GM18526 (cell line): Measurements from ENCODE around the gene C1QTNF12.

Source experiments
- POLR2A ChIP-seq: IDR thresholded peaks from 3 replicates; pipeline ENCODE4 v1.6.1; 2011; ENCODE audit not compliant: insufficient read length; ENCODE audit errors: extremely low read depth

Gene C1QTNF12

DNA sequence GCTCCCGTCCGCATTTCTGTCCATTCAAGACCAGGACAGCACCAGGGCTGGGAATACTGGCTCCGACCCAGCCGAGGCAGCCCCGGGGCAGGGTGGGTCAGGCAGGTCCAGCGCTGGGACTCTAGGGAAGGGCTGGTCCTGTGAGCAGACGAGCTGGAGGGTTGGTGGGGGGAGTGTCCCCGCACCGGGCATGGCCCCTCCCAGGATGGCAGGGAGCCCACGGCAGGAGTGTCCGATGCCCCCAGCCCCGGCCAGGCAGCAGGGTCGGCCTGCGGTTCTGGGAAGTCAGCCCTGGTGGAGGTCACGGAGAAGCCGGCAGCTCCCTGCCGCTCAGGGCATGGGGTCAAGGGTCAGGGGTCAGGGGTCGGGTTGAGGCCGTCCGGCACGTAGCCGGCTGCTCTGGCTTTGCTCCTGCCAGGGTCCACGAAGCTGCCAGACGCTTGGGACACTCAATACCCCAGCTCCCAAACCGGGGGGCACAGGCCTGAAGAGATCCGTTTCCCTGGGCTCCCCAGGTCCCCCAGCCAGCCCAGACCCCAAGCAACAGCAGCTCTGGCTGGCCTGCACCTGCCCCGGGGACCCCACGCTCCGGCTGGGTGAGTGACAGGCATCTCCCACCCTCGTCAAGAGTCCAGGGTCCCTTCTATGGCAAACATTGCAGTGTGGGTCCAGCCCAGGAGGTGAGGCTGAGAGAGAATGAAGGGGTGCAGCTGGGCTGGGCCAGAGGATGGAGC lies 6.7 kb downstream of the C1QTNF12 start:
- no peak for TF ChIP-seq POLR2A

DNA sequence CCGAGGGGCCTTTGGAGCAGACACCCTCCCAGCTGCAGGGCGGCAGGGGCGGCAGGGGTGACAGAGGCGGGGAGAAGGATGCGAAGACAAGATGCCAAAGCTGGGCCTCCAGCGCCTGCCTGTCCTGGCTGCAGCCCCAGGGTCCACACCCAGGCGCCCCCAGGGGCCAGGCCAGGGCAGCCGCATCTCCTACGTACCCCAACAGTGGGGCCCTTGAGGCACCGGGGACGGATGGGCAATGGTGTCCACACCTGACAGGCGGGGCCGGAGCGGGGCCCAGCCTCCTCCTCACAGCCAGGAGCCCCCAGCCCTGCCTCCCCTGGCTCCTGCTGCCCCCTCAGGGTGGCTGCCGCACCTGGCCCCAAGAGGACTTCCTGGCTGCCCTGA lies 7.3 kb downstream of the C1QTNF12 start:
- TF ChIP-seq POLR2A: no peak

DNA sequence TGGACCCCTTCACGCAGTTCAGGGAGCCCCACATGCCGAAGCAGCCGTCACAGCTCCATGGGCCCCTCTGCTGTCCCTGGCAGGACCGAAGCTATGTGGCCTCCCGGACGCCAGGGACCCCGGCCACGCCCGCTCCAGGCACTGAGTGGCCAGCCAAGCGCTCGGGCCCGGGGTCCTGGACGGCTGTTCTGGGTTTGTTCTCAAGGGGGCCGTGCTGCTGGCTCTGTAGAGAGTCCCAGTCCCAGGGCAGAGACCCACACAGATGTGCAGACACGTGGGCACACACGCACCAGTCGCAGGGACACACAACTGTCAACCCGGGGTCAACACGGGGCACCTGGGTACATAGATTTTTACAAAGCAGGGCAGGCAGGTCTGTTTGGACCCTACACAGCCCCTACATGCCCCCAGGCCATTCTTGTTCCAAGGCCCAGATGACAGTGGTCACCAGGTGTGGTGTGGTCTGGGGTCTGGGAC lies 7.8 kb downstream of the C1QTNF12 start:
- TF ChIP-seq POLR2A: no peak

DNA sequence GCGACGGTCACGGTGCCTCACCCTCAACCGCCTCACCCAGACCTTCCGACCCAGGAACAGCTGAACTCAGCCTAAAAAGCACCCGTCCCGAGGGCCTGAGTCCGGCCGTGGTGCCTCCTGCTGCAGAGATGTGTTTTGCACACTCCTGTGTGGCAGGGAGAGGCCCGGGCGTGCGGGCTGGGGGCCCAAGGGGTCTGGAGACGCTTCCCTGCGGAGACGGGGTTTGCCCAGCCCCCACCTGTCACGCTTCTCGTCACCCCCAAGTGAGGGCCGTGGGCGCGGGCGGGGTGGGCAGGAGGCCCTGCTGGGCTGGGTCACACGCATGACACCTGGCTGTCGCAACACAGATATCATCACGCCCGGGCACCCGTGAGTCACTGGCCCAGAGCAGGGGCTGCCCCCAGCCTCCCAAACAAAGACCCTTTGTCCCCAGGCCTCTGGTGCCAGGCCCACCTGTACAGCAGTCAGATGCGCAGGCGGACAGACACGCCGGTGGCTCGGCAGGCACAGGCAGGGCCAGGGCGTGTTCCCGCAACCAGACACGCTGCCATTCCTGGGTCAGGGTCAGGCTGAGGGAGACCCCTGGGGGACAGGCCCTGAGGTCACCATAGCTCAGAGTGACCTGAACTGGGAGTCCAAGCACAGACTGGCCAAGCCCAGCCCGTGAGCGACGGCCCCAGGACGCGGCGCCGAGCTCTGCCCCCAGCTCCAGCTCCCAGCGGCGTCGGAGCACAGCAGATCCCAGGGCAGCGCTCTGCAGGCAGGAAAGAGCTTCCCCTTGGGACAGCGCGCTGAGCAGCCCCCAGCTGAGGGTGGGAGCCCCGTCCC lies 8.4 kb downstream of the C1QTNF12 start:
- no peak for TF ChIP-seq POLR2A

DNA sequence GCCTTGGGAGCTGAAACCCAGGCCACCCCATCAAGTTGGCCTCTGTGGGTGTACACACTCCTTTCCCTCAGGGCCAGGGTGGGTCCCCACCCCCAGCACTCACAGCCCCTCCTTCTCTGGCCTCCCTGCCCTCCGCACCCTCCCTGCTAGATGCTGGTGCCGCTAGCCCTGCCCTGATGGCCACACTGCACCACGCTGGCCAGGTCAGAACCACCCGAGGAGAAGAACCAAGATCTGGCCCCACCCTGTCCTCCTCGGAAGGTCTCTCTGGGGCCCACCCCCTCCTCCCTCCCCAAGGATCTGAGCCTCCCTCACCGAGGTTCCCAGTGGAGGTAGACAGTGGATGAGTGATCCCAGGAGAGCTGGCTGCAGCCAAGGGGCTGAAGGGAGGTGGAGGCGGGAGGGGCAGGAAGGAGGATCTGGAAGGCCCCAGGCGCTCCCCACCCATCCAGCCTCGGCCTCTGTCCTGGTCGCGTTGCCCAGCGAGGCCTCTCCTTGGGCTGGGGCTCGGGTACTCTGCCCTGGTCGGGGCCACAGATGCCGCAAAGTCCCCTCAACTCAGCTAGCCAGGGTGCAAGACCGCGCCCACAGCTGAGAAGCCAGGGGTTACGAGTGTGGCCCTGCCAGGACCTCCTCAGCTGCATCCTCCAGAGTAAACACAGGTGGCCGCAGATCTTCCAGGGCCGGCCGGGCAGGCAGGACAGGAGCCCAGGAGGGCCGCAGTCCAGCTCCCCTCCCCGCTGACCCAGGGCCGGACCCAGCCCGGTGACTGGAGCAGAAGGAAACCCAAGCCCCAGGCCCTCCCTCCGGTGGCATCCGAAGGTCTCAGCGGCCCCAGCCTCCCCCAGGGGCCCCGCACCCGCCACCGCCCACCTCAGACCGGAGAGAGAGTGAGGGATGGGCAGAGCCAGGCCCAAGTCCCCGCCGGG lies 9.3 kb downstream of the C1QTNF12 start:
- no peak for TF ChIP-seq POLR2A

DNA sequence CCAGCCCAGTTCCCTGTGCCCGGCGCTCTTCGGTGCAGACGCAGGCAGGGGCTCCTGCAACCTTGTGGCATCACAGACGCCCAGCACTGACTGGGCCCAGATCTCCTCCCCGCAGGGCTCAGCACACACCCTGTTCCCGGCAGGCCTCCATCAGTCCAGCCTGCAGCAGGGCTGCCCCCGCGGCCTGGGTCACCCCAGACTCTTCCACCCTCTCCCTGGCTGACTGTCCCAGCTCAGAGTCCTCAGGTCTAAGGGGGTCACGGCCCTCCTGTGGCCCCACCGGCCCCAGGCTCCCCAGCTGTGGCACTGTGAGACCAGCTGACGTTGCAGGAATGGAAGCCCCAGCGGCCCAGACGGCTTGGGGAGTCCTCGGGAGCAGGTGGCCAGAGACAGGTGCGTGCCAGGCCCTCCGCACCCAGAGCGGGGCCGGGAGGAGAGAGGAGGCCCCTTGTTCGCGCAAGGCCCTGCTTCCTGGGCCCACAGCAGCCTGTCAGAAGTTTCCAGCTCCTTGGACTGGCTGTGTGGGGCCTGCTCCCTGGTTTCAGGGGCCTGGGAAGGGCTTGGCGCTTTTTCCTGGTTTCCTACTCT lies 10.3 kb downstream of the C1QTNF12 start:
- no peak for TF ChIP-seq POLR2A

DNA sequence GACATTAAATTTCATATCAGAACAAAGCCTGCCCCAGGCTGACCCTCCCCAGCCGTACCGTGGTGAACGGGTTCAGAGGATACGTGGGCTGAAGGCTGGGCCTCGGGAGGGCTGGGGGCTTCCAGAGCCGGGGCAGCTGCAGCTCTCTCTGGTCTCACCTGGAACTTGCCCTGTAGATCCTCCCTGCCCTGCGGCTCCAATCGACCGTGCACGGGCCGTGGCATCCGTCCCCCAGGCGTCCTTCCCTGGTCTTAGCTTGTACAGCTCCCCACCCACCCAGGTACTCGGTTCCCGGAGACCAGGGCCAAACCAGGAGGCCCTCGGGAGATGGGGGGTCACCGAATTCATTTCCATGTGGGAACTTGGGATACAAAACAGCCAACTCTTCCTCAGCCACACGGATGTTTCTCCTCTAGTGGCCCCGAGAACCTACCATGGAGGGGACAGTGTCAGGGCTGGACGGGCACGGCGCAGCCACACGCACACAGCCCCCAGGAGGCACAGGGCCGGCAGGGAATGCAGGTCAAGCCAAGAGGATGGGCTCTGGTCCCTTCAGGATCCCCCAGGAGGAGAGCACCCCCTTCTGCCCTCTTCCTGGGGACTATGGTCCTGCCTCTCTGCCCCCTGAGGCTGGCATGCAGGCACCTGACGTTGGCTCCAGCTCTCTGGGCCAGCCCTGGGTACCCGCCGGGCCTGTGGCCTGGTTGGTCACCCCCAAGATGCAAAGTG lies 11.3 kb downstream of the C1QTNF12 start:
- no peak for TF ChIP-seq POLR2A

DNA sequence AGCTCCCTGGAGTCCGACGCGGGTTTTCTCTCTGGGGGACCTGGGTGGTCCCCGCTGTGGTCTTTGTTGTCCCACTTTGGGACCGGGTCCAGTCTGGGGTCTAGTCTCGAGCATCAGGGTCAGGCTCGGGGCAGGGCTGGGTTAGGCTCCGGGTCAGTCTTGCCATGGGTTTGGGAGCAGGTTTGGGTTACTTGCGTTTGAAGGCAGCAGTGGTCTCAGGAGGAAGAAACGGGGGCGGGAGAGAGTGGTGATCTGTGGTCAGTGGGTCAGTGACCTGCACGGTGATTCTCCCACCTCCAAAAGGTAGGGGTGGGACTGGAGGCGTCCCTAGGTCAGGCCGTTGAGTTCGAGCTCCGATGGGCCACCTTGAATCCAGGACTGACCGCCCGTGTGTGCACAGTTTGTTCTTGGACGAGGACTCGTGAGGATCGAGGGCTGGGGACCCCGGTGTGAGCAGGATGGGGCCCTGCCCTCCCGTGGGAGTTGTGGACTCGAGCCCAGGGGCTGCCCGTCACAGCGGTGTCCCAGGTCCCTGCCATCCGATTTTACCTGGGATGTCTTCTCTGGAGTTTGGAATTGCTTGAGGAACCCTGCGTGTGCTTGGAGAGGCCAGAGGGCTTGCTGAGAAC lies 12.2 kb downstream of the C1QTNF12 start:
- no peak for TF ChIP-seq POLR2A

DNA sequence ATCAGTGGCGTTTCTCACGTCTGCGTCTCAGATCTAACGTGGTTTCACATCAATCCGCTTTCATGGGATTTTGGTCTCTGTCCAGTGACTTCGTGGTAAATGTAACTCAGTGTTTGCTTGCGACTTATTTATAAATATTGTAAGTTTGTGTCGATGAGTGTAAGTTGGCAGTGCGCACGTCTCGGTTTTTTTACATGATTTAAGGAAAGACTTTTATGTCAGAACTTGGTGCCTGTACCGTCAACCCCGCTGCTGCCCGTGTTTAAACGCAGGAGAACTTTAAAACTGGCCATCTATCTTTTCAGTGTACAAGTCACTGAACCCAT lies 13.0 kb downstream of the C1QTNF12 start:
- no peak for TF ChIP-seq POLR2A

DNA sequence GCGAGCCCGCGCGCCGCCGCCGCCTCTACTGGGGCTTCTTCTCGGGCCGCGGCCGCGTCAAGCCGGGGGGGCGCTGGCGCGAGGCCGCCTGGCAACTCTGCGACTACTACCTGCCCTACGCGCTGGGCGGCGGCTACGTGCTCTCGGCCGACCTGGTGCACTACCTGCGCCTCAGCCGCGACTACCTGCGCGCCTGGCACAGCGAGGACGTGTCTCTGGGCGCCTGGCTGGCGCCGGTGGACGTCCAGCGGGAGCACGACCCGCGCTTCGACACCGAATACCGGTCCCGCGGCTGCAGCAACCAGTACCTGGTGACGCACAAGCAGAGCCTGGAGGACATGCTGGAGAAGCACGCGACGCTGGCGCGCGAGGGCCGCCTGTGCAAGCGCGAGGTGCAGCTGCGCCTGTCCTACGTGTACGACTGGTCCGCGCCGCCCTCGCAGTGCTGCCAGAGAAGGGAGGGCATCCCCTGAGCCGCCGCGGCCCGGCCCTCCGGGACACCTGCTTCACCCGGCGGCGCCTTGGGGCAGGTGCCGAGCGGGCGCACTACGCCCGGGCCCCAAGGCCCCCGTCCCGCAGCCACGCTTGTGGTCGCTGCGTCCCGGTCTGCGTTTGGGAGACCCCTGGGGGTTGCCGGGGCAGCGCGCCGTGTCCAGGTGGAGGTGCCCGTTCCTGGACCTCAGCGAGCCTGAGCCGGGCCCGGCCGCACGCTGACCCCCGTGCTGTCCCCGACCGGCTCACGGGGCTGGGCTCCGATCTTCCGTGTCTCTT lies 13.5 kb downstream of the C1QTNF12 start:
- TF ChIP-seq POLR2A: no peak

DNA sequence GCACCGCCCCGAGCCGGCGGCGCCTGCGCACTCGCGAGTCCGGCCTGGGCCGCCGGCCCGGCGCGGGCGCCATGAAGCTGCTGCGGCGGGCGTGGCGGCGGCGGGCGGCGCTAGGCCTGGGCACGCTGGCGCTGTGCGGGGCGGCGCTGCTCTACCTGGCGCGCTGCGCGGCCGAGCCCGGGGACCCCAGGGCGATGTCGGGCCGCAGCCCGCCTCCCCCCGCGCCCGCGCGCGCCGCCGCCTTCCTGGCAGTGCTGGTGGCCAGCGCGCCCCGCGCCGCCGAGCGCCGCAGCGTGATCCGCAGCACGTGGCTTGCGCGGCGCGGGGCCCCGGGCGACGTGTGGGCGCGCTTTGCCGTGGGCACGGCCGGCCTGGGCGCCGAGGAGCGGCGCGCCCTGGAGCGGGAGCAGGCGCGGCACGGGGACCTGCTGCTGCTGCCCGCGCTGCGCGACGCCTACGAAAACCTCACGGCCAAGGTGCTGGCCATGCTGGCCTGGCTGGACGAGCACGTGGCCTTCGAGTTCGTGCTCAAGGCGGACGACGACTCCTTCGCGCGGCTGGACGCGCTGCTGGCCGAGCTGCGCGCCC lies 14.2 kb downstream of the C1QTNF12 start, which contains the start of gene B3GALT6:
TSS of gene B3GALT6 (plus strand) at position 30 of the 588 bp plus-strand sequence. CDS start at position 72, 42 bp downstream.
- TF ChIP-seq POLR2A: no peak

DNA sequence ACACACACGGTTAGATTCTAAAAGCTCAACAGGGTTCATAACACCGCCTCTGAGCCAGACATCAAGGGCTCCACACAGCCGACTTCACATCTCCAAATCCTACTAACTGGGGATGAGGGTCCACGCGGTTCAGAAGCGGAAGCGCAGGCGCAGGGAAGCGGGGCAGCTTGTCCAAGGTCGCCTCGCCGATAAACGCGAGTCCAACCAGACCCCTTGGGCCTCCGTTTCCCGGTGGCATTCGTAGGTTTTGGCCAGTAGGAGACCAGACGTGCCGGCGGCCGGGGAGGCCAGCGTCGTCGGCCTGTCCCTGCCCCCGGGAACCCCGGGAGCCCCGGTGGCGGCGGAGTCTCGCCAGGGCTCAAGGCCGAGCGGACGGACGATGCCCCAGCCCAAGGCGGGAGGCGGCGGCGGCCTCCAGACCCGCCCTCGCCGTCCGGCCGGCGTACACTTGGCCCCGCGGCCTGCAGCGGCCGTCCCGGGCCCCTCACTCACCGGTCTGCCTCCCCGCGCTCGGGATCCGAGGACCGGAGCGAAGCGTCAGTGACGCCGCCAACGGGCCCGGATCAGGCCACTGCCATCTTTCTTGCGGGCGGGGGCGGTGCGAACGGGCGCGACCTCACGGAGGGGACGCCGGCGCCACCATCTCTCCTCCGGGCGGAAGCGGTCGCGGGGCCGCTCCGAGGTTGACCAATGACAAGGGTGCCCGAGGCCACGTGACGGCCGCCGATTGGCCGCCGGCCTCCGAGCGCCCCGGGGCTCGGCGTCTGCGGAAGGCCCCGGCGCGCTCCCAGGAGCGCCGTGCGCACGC lies 14.9 kb downstream of the C1QTNF12 start, which contains the start of gene SDF4:
TSS of gene SDF4 (minus strand) at position 602 of the 808 bp plus-strand sequence. CDS start 3,229 bp downstream, outside the sequence.
- TF ChIP-seq POLR2A: peak; percentile 93
